ENCODE results near the gene PRPH. TPM values are rescaled to one million over a fixed set of nuclear protein-coding genes. Genes with fewer than 3 reads are reported as not detected.
"Not testable (repeated sequence)": the region's sequence is repeated elsewhere in the genome, so short reads cannot be mapped to it uniquely, and the experiment has no call there.

Gene PRPH
- total and polyA plus RNA-seq, 2 donors = 9.1 to 24.8 TPM

GRCh38 chr12:49327368-49327767 lies 32.4 kb downstream of the PRPH start:
- H3K27ac ChIP-seq (ENCODE audit: low read depth) = no peak overlapping the region
- H3K4me1 ChIP-seq (ENCODE audit: insufficient read depth) = no peaks in the 10 kb centered on the region
- no peak overlapping the region for H3K4me3 ChIP-seq (ENCODE audit: low read depth, low read length)
- no peak for DNase-seq (ENCODE audit: extremely low spot score)
- no peaks in the 10 kb centered on the region for H3K36me3 ChIP-seq (ENCODE audit: insufficient read depth)

- Histone ChIP-seq H3K4me1 (ENCODE audit: insufficient read depth) (no peaks in the 10 kb centered on the region), H3K36me3 (ENCODE audit: insufficient read depth) (no peaks in the 10 kb centered on the region), H3K27ac (ENCODE audit: low read depth) (no peak overlapping the region), H3K4me3 (ENCODE audit: low read depth, low read length) (no peak overlapping the region)
- 95% methylated on average over 2 of the region's 2 CpGs for WGBS
- no peak for DNase-seq (ENCODE audit: extremely low spot score)
Measured at GRCh38 chr12:49327887-49328286, 32.9 kb downstream of the PRPH start.

- H3K4me3 ChIP-seq (ENCODE audit: low read depth, low read length) = no peak overlapping the region
- no peak overlapping the region for H3K27ac ChIP-seq (ENCODE audit: low read depth)
- H3K4me1 ChIP-seq (ENCODE audit: insufficient read depth) = no peaks in the 10 kb centered on the region
- H3K36me3 ChIP-seq (ENCODE audit: insufficient read depth) = no peaks in the 10 kb centered on the region
- WGBS = 94% methylated on average over 12 of the region's 12 CpGs
- DNase-seq (ENCODE audit: extremely low spot score) = no peak
Measured at GRCh38 chr12:49328816-49329215, 33.9 kb downstream of the PRPH start.

GRCh38 chr12:49330032-49330619 lies 35.2 kb downstream of the PRPH start:
- Histone ChIP-seq H3K4me1 (ENCODE audit: insufficient read depth) (no peaks in the 10 kb centered on the region), H3K27ac (ENCODE audit: low read depth) (no peak overlapping the region), H3K4me3 (ENCODE audit: low read depth, low read length) (no peak overlapping the region), H3K36me3 (ENCODE audit: insufficient read depth) (no peaks in the 10 kb centered on the region)
- 95% methylated on average over 7 of the region's 7 CpGs for WGBS
- no peak for DNase-seq (ENCODE audit: extremely low spot score)

- Histone ChIP-seq H3K4me3 (ENCODE audit: low read depth, low read length) (no peak overlapping the region), H3K27ac (ENCODE audit: low read depth) (no peak overlapping the region), H3K36me3 (ENCODE audit: insufficient read depth) (no peaks in the 10 kb centered on the region), H3K4me1 (ENCODE audit: insufficient read depth) (no peaks in the 10 kb centered on the region)
- 76% methylated on average over 14 of the region's 14 CpGs for WGBS
- no peak for DNase-seq (ENCODE audit: extremely low spot score)
Measured at GRCh38 chr12:49330631-49331379, 35.9 kb downstream of the PRPH start.

- H3K36me3 ChIP-seq (ENCODE audit: insufficient read depth) = no peaks in the 10 kb centered on the region
- 49% methylated on average over 11 of the region's 11 CpGs for WGBS
- H3K27ac ChIP-seq (ENCODE audit: low read depth) = no peak overlapping the region
- no peak overlapping the region for H3K4me3 ChIP-seq (ENCODE audit: low read depth, low read length)
- no peaks in the 10 kb centered on the region for H3K4me1 ChIP-seq (ENCODE audit: insufficient read depth)
- peak; percentile 47 for DNase-seq (ENCODE audit: extremely low spot score)
Measured at GRCh38 chr12:49331380-49332222, 36.7 kb downstream of the PRPH start.

- H3K27ac ChIP-seq (ENCODE audit: low read depth) = no peak overlapping the region
- H3K36me3 ChIP-seq (ENCODE audit: insufficient read depth) = no peaks in the 10 kb centered on the region
- no peak for DNase-seq (ENCODE audit: extremely low spot score)
- 73% methylated on average over 17 of the region's 17 CpGs for WGBS
- H3K4me1 ChIP-seq (ENCODE audit: insufficient read depth) = no peaks in the 10 kb centered on the region
- no peak overlapping the region for H3K4me3 ChIP-seq (ENCODE audit: low read depth, low read length)
Measured at GRCh38 chr12:49332441-49332861, 37.5 kb downstream of the PRPH start.

- no peaks in the 10 kb centered on the region for H3K4me1 ChIP-seq (ENCODE audit: insufficient read depth)
- no peak overlapping the region for H3K4me3 ChIP-seq (ENCODE audit: low read depth, low read length)
- no peak for DNase-seq (ENCODE audit: extremely low spot score)
- no peak overlapping the region for H3K27ac ChIP-seq (ENCODE audit: low read depth)
- WGBS = 24% methylated on average over 40 of the region's 40 CpGs
- H3K36me3 ChIP-seq (ENCODE audit: insufficient read depth) = no peaks in the 10 kb centered on the region
Measured at GRCh38 chr12:49332891-49333371, 38.0 kb downstream of the PRPH start.

GRCh38 chr12:49333778-49334177 lies 38.8 kb downstream of the PRPH start:
- not testable (repeated sequence) for H3K4me3 ChIP-seq (ENCODE audit: low read depth, low read length); H3K36me3 ChIP-seq (ENCODE audit: insufficient read depth); H3K27ac ChIP-seq (ENCODE audit: low read depth); H3K4me1 ChIP-seq (ENCODE audit: insufficient read depth); DNase-seq (ENCODE audit: extremely low spot score)
- WGBS = 42% methylated on average over 21 of the region's 21 CpGs

GRCh38 chr12:49334226-49334625 lies 39.3 kb downstream of the PRPH start:
- Histone ChIP-seq H3K4me3 (ENCODE audit: low read depth, low read length) (no peak overlapping the region), H3K36me3 (ENCODE audit: insufficient read depth) (no peaks in the 10 kb centered on the region), H3K4me1 (ENCODE audit: insufficient read depth) (no peaks in the 10 kb centered on the region), H3K27ac (ENCODE audit: low read depth) (no peak overlapping the region)
- DNase-seq (ENCODE audit: extremely low spot score) = no peak
- 43% methylated on average over 19 of the region's 19 CpGs for WGBS

- Histone ChIP-seq H3K27ac (ENCODE audit: low read depth) (no peak overlapping the region), H3K4me1 (ENCODE audit: insufficient read depth) (no peaks in the 10 kb centered on the region), H3K36me3 (ENCODE audit: insufficient read depth) (no peaks in the 10 kb centered on the region), H3K4me3 (ENCODE audit: low read depth, low read length) (no peak overlapping the region)
- WGBS = 53% methylated on average over 12 of the region's 12 CpGs
- no peak for DNase-seq (ENCODE audit: extremely low spot score)
Measured at GRCh38 chr12:49334681-49335080, 39.7 kb downstream of the PRPH start.

- Histone ChIP-seq H3K4me1 (ENCODE audit: insufficient read depth) (no peaks in the 10 kb centered on the region), H3K4me3 (ENCODE audit: low read depth, low read length) (no peak overlapping the region), H3K27ac (ENCODE audit: low read depth) (no peak overlapping the region), H3K36me3 (ENCODE audit: insufficient read depth) (no peaks in the 10 kb centered on the region)
- DNase-seq (ENCODE audit: extremely low spot score) = no peak
- WGBS = 60% methylated on average over 16 of the region's 16 CpGs
Measured at GRCh38 chr12:49335118-49335954, 40.4 kb downstream of the PRPH start.

GRCh38 chr12:49335955-49336644 lies 41.2 kb downstream of the PRPH start:
- no peaks in the 10 kb centered on the region for H3K4me1 ChIP-seq (ENCODE audit: insufficient read depth)
- H3K36me3 ChIP-seq (ENCODE audit: insufficient read depth) = no peaks in the 10 kb centered on the region
- 8% methylated on average over 72 of the region's 72 CpGs for WGBS
- DNase-seq (ENCODE audit: extremely low spot score) = no peak
- no peak overlapping the region for H3K4me3 ChIP-seq (ENCODE audit: low read depth, low read length)
- H3K27ac ChIP-seq (ENCODE audit: low read depth) = no peak overlapping the region
